Common myeloid progenitor, CD34-positive (primary cell): ENCODE measurements around the gene KPTN.

Experiments
- CTCF ChIA-PET: fragments of 350-600 bp; sonication (Branson Sonifier 250); formaldehyde crosslinking; loops from one replicate; lab custom pipeline; 2021; ENCODE audit warnings: antibody characterized with exemption; lab: Charles Lee
- POLR2A ChIA-PET: fragments of 350-600 bp; sonication (Branson Sonifier 250); formaldehyde crosslinking; loops from one replicate; lab custom pipeline; 2021; ENCODE audit warnings: antibody characterized with exemption; lab: Charles Lee
- DNase-seq, 3 donors: peaks; one replicate each; pipeline versions ENCODE4 v3.0.0 to v3.0.0-alpha.2; 2013
- H3K27ac ChIP-seq, 2 experiments: 1 replicate in 1 of 2; 2 replicates in 1 of 2; pipeline ENCODE4 v1.7.0; 2013; ENCODE audit warnings: inconsistent platforms in 2 of 2, low read length in 2 of 2, mild to moderate bottlenecking in 2 of 2, low read depth in 1 of 2, moderate library complexity in 1 of 2; ENCODE audit not compliant: severe bottlenecking in 2 of 2, insufficient read depth in 1 of 2, poor library complexity in 1 of 2
- H3K27me3 ChIP-seq, 5 experiments: replicated peaks in 2 of 5; 1 replicate in 3 of 5; 2 replicates in 2 of 5; pipeline versions ENCODE4 v1.6.1 to v1.7.0; 2013; ENCODE audit warnings: low read length in 4 of 5, mild to moderate bottlenecking in 2 of 5, moderate library complexity in 2 of 5, inconsistent platforms in 1 of 5; ENCODE audit not compliant: insufficient read depth in 5 of 5, control insufficient read depth in 4 of 5
- H3K36me3 ChIP-seq, 4 experiments: 1 replicate in 2 of 4; 2 replicates in 2 of 4; pipeline versions ENCODE4 v1.6.1 to v1.7.0; 2013; ENCODE audit warnings: low read length in 3 of 4, control low read depth in 1 of 4, mild to moderate bottlenecking in 1 of 4; ENCODE audit not compliant: control insufficient read depth in 4 of 4, insufficient read depth in 4 of 4
- H3K4me1 ChIP-seq, 4 experiments: 1 replicate in 3 of 4; 2 replicates in 1 of 4; pipeline versions ENCODE4 v1.6.1 to v1.7.1; 2013; ENCODE audit warnings: low read length in 3 of 4, mild to moderate bottlenecking in 3 of 4, control low read depth in 1 of 4, inconsistent platforms in 1 of 4, moderate library complexity in 1 of 4; ENCODE audit not compliant: control insufficient read depth in 4 of 4, insufficient read depth in 4 of 4; ENCODE audit errors: control extremely low read depth in 1 of 4
- H3K4me3 ChIP-seq, 7 experiments: 1 replicate in 4 of 7; 2 replicates in 3 of 7; pipeline versions ENCODE4 v1.5.1 to v1.7.0; 2013; ENCODE audit warnings: mild to moderate bottlenecking in 7 of 7, low read length in 6 of 7, moderate library complexity in 6 of 7, inconsistent platforms in 2 of 7, low read depth in 2 of 7, control low read depth in 1 of 7; ENCODE audit not compliant: insufficient read depth in 4 of 7, control insufficient read depth in 1 of 7; ENCODE audit errors: extremely low read depth in 1 of 7
- H3K9me3 ChIP-seq, 5 experiments: 1 replicate in 4 of 5; 2 replicates in 1 of 5; pipeline versions ENCODE4 v1.6.1 to v1.7.1; 2013; ENCODE audit warnings: low read length in 4 of 5, mild to moderate bottlenecking in 2 of 5, inconsistent platforms in 1 of 5, low read depth in 1 of 5, moderate library complexity in 1 of 5; ENCODE audit not compliant: control insufficient read depth in 4 of 5, insufficient read depth in 2 of 5; ENCODE audit errors: control extremely low read depth in 1 of 5
- WGBS: methylation state at CpG from one replicate; pipeline ENCODE4 v1.1.5; 2013; ENCODE audit not compliant: insufficient coverage; 5-methylcytosine and 5-hydroxymethylcytosine counted together

KPTN gene

DNA sequence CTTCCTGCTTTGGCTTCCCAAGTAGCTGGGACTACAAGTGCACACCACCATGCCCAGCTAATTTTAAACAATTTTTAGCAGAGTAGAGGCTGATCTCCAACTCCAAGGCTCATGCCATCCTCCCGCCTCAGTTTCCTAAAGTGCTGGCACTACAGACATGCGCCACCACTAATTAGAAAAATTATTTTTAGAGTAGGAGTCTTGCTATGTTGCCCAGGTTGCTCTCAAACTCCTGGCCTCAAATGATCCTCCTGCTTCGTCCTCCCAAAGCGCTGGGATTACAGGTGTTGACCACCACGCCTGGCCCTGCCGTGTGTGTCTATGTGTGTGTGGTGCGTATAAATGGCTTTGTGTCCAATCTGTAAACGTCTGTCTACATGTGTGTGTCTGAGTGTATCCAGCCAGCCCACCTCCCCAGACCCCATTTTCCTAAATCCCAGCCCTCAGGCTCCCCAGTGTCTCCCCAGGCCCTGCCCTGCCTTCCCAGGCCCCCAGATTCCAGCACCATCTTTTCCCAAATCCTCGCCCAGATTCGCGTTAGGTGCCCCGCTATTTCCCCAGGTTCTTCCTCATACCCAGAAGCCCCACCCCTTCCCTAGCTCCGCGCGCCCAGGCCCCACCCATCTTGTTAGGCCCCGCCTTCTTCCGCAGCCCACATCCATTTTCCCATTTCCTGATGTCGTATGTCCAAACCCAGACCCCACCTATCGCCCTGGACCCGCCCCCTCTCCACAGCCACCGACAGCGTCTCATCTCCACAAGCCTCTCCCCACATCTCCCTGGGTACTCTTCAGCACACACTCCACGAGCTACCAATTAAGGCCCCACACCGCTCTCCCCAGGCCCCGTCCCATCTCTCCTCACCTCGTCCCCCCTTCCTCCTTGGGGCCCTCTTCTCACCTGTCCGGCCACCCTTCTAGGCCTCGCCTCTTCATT lies 37.2 kb downstream of the KPTN start:
- peak in 2 of 3 donors; percentile 30 to 37 for DNase-seq

GRCh38 chr19:47445937-47446402 lies 38.0 kb downstream of the KPTN start:
- peaks cover 0 to 2% (median 0%) of the 10 kb centered on the region in 5 experiments for H3K9me3 ChIP-seq
- 2% methylated on average over 14 of the region's 22 CpGs for WGBS
- peaks cover 3 to 89% (median 30%) of the 10 kb centered on the region in 5 experiments for H3K27me3 ChIP-seq
- peak; percentile 55 to 81 (median 75) for DNase-seq
- H3K4me3 ChIP-seq: peak overlapping the region in 3 of 7 experiments; percentile 13 to 51 (median 40)
- no peaks in the 10 kb centered on the region for H3K36me3 ChIP-seq
- POLR2A ChIA-PET: no interaction called here
- peaks cover 2 to 32% (median 31%) of the 10 kb centered on the region in 4 experiments for H3K4me1 ChIP-seq
- CTCF ChIA-PET: interaction anchor here (1.0 to 3.2 kb wide), 4 partner anchors 10 to 261 kb away, joined by 3 to 13 read pairs (median 3); partner anchors contain the start of gene NAPA
- no peak overlapping the region for H3K27ac ChIP-seq

More for the DNA sequence above, 37.2 kb downstream of the KPTN start:
- Histone ChIP-seq H3K27me3 (peaks cover 3 to 88% (median 32%) of the 10 kb centered on the region in 5 experiments), H3K4me1 (peaks cover 2 to 32% (median 31%) of the 10 kb centered on the region in 4 experiments), H3K27ac (no peak overlapping the region), H3K9me3 (peaks cover 0 to 2% (median 0%) of the 10 kb centered on the region in 5 experiments), H3K4me3 (peak overlapping the region in 3 of 7 experiments; percentile 11 to 28 (median 21)), H3K36me3 (no peaks in the 10 kb centered on the region)
- 12% methylated on average over 23 of the region's 28 CpGs for WGBS
- ChIA-PET POLR2A (interaction anchor here (0.7 kb wide), 1 partner anchor 8 kb away, joined by 4 read pairs; no protein-coding TSS in a partner anchor), CTCF (interaction anchor here (1.0 to 3.2 kb wide), 4 partner anchors 9 to 261 kb away, joined by 3 to 13 read pairs (median 4); no protein-coding TSS in a partner anchor)

DNA sequence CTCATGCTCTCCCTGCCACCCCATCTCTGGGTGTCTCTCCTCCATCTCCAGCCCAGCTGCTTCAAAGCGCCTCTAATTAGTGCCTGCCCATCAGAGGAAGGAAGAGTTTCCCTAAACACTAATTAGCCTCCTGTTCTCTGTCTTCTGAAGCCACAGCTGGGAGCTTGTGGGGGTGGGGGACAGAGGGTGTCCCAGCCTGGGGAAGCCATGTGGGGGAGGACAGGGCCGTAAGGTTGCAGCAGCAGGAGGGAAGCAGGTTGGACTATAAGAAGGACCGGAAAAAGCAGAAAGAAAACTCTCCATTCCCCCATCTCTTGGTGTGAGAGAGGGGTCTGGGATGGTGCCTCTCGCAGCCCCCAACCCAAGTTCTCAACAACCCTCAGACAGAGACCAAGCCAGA lies 38.5 kb downstream of the KPTN start:
- ChIA-PET POLR2A (no interaction called here), CTCF (interaction anchor here (1.2 to 3.2 kb wide), 2 partner anchors 9 to 70 kb away, joined by 3 to 13 read pairs; partner anchors contain the start of gene NAPA)
- peak overlapping the region in 3 of 7 experiments; percentile 13 to 51 (median 40) for H3K4me3 ChIP-seq
- 50% methylated on average over 1 of the region's 4 CpGs for WGBS
- no peak for DNase-seq
- H3K9me3 ChIP-seq: peaks cover 0 to 2% (median 0%) of the 10 kb centered on the region in 5 experiments
- peaks cover 3 to 87% (median 30%) of the 10 kb centered on the region in 5 experiments for H3K27me3 ChIP-seq
- H3K27ac ChIP-seq: no peak overlapping the region
- H3K4me1 ChIP-seq: peaks cover 2 to 32% (median 31%) of the 10 kb centered on the region in 4 experiments
- H3K36me3 ChIP-seq: no peaks in the 10 kb centered on the region

GRCh38 chr19:47444388-47444821 lies 39.6 kb downstream of the KPTN start:
- ChIA-PET CTCF (no interaction called here), POLR2A (interaction anchor here (0.6 to 1.0 kb wide), 2 partner anchors 11 to 263 kb away, joined by 3 read pairs; no protein-coding TSS in a partner anchor)
- 15% methylated on average over 13 of the region's 22 CpGs for WGBS
- DNase-seq: peak in 2 of 3 donors; percentile 54 to 66
- Histone ChIP-seq H3K36me3 (no peaks in the 10 kb centered on the region), H3K9me3 (peaks cover 0 to 2% (median 0%) of the 10 kb centered on the region in 5 experiments), H3K27me3 (peaks cover 3 to 82% (median 30%) of the 10 kb centered on the region in 5 experiments), H3K27ac (no peak overlapping the region), H3K4me1 (peaks cover 2 to 32% (median 31%) of the 10 kb centered on the region in 4 experiments), H3K4me3 (no peak overlapping the region)

DNA sequence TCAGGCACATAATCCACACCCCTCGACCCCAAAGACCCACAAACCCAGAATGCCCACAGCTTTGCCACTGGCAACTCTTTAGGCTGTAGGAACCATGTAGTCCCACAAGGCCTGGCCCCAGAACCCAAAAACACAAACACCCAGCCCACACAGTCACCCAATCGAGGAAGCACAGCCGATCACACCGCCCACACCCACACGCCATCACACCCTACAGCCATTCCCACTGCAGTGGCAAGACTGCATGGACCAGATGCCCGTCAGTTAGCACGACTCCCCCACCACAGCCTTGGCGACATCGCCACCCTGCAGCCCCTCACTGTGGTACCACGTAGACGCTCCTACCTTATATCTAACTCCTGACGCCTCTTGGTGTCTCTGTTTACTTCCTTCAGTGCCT lies 40.7 kb downstream of the KPTN start:
- H3K27ac ChIP-seq: no peak overlapping the region
- no peaks in the 10 kb centered on the region for H3K36me3 ChIP-seq
- WGBS: 69% methylated on average over 11 of the region's 12 CpGs
- ChIA-PET CTCF (interaction anchor here (0.6 kb wide), 1 partner anchor 9 kb away, joined by 3 read pairs; no protein-coding TSS in a partner anchor), POLR2A (no interaction called here)
- H3K4me1 ChIP-seq: peaks cover 2 to 32% (median 31%) of the 10 kb centered on the region in 4 experiments
- H3K27me3 ChIP-seq: peaks cover 0 to 74% (median 26%) of the 10 kb centered on the region in 5 experiments
- H3K4me3 ChIP-seq: no peak overlapping the region
- no peak for DNase-seq
- H3K9me3 ChIP-seq: peaks cover 0 to 2% (median 0%) of the 10 kb centered on the region in 5 experiments

GRCh38 chr19:47438793-47439220 lies 45.2 kb downstream of the KPTN start:
- Histone ChIP-seq H3K4me1 (no peaks in the 10 kb centered on the region), H3K27ac (no peak overlapping the region), H3K9me3 (no peaks in the 10 kb centered on the region), H3K27me3 (peaks cover 0 to 48% (median 10%) of the 10 kb centered on the region in 5 experiments), H3K4me3 (no peak overlapping the region), H3K36me3 (no peaks in the 10 kb centered on the region)
- 50% methylated on average over 2 of the region's 5 CpGs for WGBS
- no peak for DNase-seq
- CTCF ChIA-PET: interaction anchor here (0.9 to 7.9 kb wide), 7 partner anchors 8 to 260 kb away, joined by 3 to 64 read pairs (median 4); partner anchors contain the start of gene NAPA
- POLR2A ChIA-PET: interaction anchor here (0.5 kb wide), 1 partner anchor 8 kb away, joined by 4 read pairs; no protein-coding TSS in a partner anchor
